ENCODE measurements around the gene CEP63. TPM values are rescaled to one million over a fixed set of nuclear protein-coding genes. Genes with fewer than 3 reads are reported as not detected.

CEP63 gene
- total and polyA plus RNA-seq, 9 of the 15 experiments (the other 6 are each of a cell fraction or from before 2014, with no cell fraction given) = 5.1 to 17.8 (median 10.6) TPM

DNA sequence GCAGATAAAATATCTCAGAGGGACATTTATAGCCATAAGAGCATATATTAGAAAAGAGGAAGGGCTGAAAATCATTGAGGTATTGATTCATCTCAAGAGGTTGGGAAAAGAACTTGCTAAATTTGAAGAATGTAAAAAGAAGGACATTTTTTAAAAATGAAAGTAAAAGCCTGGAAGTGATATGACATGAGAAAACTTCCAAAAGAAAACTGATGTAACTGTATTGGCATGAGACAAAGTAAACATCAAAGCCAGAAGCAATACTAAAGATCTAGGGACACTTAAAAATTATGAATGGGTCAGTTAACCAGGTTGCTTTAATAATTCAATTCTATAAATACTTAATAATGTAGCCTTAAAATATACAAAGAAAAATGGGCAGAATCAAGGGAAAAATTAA lies 31.9 kb downstream of the CEP63 start (continued):
- no peak for TF ChIP-seq NFE2L1 (tag; IDR thresholded peaks at IDR 0.05; ENCODE audit: borderline replicate concordance, low read depth)

DNA sequence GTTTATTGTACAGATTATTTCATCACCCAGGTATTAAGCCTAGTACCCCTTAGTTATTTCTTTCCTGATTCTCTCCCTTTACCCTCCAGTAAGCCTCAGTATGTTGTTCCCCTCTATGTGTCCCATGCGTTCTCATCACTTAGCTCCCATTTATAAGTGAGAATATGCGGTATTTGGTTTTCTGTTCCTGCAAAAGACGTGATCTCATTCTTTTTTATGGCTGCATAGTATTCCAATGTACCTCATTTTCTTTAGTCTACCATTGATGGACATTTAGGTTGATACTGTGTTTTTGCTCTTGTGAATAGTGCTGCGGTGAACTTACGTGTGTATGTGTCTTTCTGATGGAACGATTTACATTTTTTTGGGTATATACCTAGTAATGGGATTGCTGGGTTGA lies 36.7 kb downstream of the CEP63 start:
- H3K4me1 ChIP-seq (replicated peaks in 1 of 2; ENCODE audit: control insufficient read depth in 2 of 2, insufficient read depth in 2 of 2, low read length in 2 of 2) = no peaks in the 10 kb centered on the region
- H3K9me1 ChIP-seq (ENCODE audit: control insufficient read depth, insufficient read depth, low read length) = no peaks in the 10 kb centered on the region
- CTCF ChIA-PET (ENCODE audit: low intra/inter-chr PET ratio) = no interaction called here
- intact Hi-C loops (cut with micrococcal nuclease) (no loop called here), in situ Hi-C loops (cut with MboI) (no loop called here)
- H3K79me2 ChIP-seq (ENCODE audit: control insufficient read depth, insufficient read depth, low read length) = no peaks in the 10 kb centered on the region
- H3K9ac ChIP-seq (ENCODE audit: insufficient read depth in 1 of 2, low read depth in 2 of 2, low read length in 2 of 2) = no peak overlapping the region
- ATAC-seq (no peak), FAIRE-seq (no peak), DNase-seq (ENCODE audit: extremely low read depth in 1 of 4, low spot score in 3 of 4) (no peak)
- WGBS (ENCODE audit: insufficient coverage, low coverage, missing lambda C conversion rate) = 74% methylated on average over 6 of the region's 6 CpGs
- no peak overlapping the region for H3K4me3 ChIP-seq
- no peak overlapping the region for H3K4me2 ChIP-seq (ENCODE audit: insufficient read depth, low read length)
- H3K9me3 ChIP-seq (replicated peaks; ENCODE audit: control insufficient read depth, insufficient read depth, low read depth, low read length) = no peaks in the 10 kb centered on the region
- H4K20me1 ChIP-seq (replicated peaks; ENCODE audit: control insufficient read depth, insufficient read depth, low read length) = no peaks in the 10 kb centered on the region
- H2AFZ ChIP-seq (ENCODE audit: low read depth, low read length) = no peak overlapping the region
- POLR2A ChIA-PET = no interaction called here
- no peak overlapping the region for H3K27ac ChIP-seq (ENCODE audit: extremely low read depth, low read depth, low read length)
- H3K36me3 ChIP-seq (ENCODE audit: control insufficient read depth, insufficient read depth, low read length) = no peaks in the 10 kb centered on the region
- no peaks in the 10 kb centered on the region for H3K27me3 ChIP-seq (ENCODE audit: control insufficient read depth in 2 of 2, insufficient read depth in 2 of 2, low read length in 2 of 2)
- BruUV-seq (replicated peaks) = no TSS peak
- TF ChIP-seq RNF2 (IDR thresholded peaks at IDR 0.05) (no peak), RHOXF2B (CRISPR knock-in tag; conservative IDR thresholded peaks at IDR 0.05) (no peak), ZNF445 (CRISPR knock-in tag; IDR thresholded peaks at IDR 0.05; ENCODE audit: low read depth) (no peak), ASH1L (IDR thresholded peaks at IDR 0.05; ENCODE audit: borderline replicate concordance, low read depth, partially characterized antibody) (no peak), RAD21 (CRISPR knock-in tag; conservative IDR thresholded peaks at IDR 0.05 in 1 of 2, IDR thresholded peaks at IDR 0.05 in 1 of 2) (no peak), TAF1 (IDR thresholded peaks at IDR 0.05; ENCODE audit: control insufficient read depth, extremely low read depth, insufficient read depth, low read length, severe bottlenecking) (no peak), NCOA4 (IDR thresholded peaks at IDR 0.05; ENCODE audit: partially characterized antibody) (no peak), ZNF146 (CRISPR knock-in tag; IDR thresholded peaks at IDR 0.05; ENCODE audit: unreplicated experiment) (peak; percentile 34)
- TF ChIP-seq, protein P1, sequence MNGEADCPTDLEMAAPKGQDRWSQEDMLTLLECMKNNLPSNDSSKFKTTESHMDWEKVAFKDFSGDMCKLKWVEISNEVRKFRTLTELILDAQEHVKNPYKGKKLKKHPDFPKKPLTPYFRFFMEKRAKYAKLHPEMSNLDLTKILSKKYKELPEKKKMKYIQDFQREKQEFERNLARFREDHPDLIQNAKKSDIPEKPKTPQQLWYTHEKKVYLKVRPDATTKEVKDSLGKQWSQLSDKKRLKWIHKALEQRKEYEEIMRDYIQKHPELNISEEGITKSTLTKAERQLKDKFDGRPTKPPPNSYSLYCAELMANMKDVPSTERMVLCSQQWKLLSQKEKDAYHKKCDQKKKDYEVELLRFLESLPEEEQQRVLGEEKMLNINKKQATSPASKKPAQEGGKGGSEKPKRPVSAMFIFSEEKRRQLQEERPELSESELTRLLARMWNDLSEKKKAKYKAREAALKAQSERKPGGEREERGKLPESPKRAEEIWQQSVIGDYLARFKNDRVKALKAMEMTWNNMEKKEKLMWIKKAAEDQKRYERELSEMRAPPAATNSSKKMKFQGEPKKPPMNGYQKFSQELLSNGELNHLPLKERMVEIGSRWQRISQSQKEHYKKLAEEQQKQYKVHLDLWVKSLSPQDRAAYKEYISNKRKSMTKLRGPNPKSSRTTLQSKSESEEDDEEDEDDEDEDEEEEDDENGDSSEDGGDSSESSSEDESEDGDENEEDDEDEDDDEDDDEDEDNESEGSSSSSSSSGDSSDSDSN (IDR thresholded peaks at IDR 0.05; ENCODE audit: borderline replicate concordance in 1 of 2, low read depth in 2 of 2, low read length in 2 of 2) = no peak
- TF ChIP-seq, protein P2, sequence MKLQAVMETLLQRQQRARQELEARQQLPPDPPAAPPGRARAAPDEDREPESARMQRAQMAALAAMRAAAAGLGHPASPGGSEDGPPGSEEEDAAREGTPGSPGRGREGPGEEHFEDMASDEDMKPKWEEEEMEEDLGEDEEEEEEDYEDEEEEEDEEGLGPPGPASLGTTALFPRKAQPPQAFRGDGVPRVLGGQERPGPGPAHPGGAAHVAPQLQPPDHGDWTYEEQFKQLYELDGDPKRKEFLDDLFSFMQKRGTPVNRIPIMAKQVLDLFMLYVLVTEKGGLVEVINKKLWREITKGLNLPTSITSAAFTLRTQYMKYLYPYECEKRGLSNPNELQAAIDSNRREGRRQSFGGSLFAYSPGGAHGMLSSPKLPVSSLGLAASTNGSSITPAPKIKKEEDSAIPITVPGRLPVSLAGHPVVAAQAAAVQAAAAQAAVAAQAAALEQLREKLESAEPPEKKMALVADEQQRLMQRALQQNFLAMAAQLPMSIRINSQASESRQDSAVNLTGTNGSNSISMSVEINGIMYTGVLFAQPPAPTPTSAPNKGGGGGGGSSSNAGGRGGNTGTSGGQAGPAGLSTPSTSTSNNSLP (IDR thresholded peaks at IDR 0.05; ENCODE audit: borderline replicate concordance, low read depth, low read length) = no peak
- TF ChIP-seq, protein P3, sequence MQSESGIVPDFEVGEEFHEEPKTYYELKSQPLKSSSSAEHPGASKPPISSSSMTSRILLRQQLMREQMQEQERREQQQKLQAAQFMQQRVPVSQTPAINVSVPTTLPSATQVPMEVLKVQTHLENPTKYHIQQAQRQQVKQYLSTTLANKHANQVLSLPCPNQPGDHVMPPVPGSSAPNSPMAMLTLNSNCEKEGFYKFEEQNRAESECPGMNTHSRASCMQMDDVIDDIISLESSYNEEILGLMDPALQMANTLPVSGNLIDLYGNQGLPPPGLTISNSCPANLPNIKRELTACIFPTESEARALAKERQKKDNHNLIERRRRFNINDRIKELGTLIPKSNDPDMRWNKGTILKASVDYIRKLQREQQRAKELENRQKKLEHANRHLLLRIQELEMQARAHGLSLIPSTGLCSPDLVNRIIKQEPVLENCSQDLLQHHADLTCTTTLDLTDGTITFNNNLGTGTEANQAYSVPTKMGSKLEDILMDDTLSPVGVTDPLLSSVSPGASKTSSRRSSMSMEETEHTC (IDR thresholded peaks at IDR 0.05) = no peak
- TF ChIP-seq, protein P4, sequence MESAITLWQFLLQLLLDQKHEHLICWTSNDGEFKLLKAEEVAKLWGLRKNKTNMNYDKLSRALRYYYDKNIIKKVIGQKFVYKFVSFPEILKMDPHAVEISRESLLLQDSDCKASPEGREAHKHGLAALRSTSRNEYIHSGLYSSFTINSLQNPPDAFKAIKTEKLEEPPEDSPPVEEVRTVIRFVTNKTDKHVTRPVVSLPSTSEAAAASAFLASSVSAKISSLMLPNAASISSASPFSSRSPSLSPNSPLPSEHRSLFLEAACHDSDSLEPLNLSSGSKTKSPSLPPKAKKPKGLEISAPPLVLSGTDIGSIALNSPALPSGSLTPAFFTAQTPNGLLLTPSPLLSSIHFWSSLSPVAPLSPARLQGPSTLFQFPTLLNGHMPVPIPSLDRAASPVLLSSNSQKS (CRISPR knock-in tag; IDR thresholded peaks at IDR 0.05) = no peak
